Measurements from ENCODE around the gene PKN1.
"Not testable (repeated sequence)": the region's sequence is repeated elsewhere in the genome, so short reads cannot be mapped to it uniquely, and the experiment has no call there.

PKN1 gene

DNA sequence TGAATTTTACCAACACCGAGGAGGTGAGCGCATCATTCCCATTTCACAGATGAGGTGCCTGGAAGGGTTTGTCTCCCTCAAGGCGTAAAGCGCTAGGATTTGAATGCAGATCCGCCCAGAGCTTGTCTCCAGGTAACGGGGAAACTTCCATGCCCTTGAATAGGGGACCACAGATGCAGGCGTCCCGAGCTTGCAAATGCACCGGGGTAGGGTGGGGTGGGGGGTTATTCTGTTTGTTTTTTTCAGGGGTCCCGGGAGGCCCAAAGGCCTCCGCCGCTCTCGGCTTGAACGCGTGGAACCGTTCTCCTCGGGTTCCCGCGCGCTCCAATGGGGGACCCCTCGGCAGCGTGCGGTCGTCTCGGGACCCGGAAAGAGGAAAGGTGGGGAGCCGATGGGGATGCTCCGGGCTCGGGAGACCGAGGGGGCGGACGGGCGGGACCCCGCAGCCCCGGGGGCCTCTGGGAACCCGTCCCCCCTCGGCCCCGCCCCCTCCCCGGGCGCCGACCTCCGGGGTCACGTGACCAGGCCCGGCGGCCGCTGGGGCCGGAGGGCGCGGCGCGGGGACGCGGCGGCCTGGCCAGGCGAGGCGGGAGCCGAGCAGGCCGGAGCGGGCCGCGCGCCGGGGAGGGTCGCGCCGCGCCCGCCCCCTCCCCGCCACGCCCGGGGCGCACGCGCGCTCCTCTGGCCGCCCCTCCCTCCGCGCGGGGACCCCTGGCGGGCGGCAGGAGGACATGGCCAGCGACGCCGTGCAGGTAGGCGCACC lies at the start of gene PKN1:
Gene PKN1, plus strand, starts transcription at position 516 of the 763 bp plus-strand sequence. Its CDS starts 216 bp downstream, at position 732.
- peak in 8 of 14 donors; percentile 22 to 77 (median 33) for DNase-seq

DNA sequence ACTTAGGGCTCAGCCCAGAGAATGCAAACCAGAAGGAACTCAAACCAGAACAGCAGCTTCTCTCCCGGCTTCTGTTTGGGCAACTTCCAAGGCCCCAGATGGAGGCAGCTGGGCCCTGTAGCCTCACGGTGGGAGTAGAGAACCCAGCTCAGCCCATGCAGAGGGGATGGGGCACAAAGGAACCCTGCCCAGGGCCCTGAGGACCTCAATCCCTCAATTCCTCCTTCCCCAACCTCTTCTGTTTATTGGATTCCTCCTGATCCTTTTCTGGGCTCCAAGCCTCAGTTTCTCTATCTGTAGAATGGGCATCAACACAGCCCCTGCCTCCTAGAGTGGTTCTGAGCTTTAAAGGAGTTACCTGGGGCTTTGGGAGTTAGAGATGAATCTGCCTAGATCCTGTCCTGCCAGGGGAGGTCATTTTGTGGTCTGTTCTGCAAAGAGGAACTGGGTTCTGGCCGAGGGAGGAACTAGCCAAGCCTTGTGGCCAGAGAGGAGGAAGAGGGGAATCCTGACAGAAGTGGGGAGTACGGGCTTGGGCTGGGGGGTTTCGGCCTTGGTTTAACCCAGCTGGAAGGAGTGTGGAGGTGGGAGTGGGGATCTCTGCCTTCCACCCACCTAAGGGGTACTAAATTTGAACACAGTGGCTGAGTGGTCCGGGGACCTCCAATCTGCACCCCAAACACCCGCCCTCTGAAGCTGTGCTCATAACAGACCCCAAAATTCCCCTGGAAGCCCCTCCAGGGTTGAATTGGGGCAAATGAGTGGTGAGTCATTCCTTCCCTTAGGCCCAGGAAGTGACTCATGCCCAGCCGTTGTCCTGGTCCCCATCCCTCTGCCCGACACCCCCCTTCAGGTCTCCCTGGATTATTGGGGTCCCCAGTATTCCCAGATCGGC lies 49.2 kb upstream of the PKN1 start:
- peak in 5 of 14 donors; percentile 10 to 48 (median 23) for DNase-seq

DNA sequence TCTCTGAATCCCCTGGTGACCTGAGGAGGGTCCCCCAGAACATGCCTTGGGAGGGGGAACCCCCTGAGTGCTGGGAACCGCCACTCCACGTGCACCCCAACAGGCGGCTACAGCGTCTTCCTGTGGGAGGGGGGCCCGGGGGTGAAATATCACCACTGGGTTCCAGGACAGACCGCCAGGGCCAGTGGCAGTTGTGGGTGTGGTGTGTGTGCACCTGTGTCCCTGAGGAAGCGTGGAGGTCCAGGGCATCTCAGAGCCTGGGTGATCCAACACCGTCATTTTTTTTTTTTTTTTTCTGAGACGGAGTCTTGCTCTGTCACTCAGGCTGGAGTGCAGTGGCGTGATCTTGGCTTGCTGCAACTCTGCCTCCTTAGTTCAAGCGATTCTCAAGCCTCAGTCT lies 47.6 kb upstream of the PKN1 start:
- DNase-seq, result no peak

DNA sequence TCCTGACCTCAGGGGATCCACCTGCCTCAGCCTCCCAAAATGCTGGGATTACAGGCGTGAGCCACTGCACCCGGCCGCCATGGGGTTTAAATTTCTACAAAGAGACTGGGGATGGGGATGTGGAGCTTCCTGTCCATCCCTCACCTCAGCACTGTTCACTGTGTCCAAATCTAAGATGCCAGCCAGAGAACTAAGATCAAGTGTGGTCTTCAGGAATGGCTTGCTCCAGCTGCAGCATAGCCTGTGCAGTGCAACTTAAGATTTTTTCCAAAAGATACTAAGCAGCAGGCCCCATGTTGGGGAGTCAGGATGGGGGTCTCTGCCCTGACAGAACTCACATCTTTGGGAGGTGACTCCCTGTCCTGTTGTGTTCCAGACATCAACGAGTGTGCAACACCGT lies 42.6 kb upstream of the PKN1 start:
- no peak for DNase-seq

DNA sequence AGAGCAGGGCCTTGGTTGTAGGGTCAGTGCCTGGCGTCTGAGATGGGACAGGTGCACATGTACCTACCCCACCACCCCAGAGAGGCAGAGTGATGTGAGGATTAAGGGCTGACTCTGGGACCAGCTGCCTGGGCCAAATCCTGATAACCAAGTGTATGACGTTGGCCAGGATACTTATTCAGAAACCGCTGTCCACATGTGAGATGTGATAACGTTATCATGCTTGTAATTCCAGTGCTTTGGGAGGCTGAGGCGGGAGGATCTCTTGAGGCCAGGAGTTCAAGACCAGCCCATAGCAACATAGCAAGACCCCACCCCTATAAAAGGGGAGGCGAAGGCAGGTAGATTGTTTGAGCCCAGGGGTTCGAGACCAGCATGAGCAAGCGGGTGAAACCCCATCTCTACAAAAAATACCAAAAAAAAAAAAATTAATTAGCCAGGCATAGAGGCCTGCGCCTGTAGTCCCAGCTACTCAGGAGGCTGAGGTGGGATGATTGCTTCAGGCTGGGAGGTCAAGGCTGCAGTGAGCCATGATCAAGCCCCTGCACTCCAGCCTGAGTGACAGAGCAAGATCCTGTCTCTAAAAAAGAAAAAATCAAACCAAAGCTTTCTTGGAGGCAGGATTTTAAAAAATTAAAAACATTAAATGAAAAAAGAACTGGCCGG lies 41.8 kb upstream of the PKN1 start:
- no peak for DNase-seq

DNA sequence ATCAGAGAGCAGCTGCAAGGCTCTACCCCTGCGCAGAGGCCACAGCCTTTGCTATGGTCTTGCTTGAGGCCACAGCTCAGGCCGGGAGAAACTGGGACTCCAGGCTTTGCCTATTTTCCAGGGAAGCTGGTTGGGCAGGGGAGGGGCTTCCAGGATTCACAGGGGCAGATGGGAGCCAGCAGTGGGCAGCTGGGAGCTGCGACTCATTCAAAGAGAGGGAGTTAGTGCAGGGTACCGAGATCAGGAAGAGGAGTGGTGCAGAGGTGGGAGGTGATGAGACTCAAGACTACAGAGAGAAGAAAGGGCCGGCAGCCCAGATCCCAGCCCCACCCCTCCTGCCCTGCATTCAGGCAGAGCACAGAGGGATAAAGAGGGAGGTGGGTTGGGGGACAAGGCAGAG lies 39.8 kb upstream of the PKN1 start:
- no peak for DNase-seq

DNA sequence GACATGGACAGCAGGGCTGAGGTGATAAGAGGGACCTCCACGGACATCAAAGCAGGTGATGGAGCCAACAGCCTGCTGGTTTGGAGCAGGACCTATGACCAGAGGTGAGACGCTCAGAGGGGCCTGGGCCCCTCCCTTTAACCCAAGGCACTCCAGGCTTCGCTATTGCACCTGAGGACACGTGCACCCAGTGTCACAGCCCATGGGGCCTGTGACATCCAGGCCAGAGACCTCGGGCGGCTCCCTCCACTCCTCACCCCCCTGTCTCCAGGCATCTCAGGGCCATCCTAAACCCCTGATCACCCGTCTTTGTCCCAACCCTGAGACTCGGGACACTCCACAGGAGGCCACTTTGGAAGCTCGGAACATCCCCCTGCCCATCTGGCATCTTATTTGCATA lies 38.9 kb upstream of the PKN1 start:
- DNase-seq, result no peak

DNA sequence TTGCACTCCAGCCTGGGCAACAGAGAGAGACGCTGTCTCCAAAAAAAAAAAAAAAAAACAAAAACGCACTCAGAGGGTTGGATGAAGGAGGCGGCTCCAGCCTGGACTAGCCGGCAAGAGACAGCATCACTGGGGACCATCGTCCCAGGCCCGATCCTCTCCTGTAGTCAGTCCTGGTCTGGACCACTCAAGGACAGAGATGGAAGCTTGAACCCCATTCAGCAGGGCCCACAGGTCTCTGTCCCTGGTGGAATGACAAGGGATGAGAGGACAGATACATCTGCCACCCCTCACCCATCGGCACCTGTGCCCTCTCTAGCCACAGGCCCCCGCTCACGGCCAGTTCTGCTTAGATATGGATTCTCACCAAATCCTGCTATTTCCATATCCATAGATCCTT lies 37.8 kb upstream of the PKN1 start:
- no peak for DNase-seq

DNA sequence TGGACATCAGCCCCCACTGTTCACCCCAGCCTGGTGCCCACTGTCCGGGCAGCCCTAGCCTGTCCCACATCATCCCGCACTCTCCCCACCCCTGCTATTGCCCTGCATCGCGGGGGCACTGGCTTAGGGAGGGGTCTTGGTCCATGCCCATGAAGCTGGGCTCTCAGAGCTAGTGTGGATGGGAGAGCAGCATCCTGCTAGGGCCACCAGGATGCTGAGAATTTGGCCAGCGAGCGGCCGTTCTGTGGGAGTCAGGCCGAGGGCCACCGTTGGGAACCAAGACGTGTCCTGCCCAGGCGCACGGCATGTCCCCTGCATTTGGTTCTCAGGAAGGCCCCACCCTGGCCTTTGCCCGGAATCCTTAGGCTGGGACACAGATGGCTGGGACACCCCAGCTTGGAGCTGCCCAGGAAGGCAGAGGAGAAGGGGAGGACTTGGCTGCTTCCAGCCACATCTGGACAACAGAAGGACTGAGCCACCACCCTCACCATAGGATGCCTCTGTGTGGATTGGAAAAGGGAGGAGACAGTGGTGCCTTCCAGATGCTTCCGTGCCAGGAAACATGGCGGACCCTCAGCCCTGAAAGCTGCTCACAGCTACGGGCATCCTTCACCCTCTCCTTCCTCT lies 37.3 kb upstream of the PKN1 start:
- no peak for DNase-seq

DNA sequence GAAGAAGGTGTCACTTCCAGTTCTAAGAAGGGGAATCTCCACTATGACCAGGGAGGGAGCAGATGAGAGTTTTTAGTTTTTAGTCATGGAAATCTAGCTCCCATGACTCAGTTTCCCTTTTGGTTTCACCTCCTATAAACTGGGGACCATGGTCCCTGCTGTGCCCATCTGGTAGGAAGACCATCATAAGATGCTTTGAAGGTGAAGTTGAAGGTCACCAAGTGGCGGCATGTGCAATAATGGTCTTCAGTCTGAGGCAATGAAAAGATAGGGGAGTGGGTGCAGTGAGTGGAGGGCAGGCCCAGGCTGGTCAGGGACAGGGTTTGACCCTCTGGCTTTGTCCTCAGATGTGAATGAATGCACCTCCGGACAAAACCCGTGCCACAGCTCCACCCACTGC lies 36.4 kb upstream of the PKN1 start:
- not testable (repeated sequence) for DNase-seq

DNA sequence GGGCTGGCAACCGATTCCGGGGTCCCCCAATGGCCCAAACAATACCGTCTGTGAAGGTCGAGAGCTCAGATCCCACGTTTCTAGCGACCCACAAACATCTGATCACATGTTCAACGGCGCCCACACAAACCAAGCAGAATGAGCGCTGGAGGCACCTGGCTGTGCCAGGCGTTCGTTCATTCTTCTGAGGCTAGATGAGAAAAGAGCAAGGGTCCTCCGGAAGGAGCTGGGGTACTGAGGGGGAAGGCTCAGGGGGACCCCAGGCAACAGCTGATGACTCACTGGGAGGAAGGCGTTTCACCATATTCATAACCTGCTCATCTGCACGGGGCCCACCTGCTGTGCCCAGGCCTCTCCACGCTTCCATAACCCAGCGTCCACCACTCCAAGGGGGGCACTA lies 35.9 kb upstream of the PKN1 start:
- not testable (repeated sequence) for DNase-seq

DNA sequence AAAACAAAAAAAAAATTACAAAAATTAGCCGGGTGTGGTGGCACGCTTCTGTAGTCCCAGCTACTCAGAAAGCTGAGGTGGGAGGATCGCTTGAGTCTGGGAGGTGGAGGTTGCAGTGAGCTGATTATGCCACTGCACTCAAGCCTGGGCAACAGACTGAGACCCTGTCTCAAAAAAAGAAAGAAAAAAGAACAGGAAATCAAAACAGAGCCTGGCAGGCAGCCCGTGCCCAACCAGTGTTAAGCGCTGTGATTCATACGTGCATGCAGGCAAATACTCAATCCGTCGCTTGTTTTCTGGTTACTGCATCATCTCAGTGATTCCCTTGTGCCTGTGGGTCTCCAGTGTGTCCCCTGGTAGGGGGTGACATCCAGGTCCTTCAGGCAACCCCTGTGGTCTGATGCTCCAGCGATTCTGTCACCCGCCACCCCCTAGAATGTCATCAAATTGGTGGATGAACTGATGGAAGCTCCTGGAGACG lies 32.1 kb upstream of the PKN1 start:
- no peak for DNase-seq

DNA sequence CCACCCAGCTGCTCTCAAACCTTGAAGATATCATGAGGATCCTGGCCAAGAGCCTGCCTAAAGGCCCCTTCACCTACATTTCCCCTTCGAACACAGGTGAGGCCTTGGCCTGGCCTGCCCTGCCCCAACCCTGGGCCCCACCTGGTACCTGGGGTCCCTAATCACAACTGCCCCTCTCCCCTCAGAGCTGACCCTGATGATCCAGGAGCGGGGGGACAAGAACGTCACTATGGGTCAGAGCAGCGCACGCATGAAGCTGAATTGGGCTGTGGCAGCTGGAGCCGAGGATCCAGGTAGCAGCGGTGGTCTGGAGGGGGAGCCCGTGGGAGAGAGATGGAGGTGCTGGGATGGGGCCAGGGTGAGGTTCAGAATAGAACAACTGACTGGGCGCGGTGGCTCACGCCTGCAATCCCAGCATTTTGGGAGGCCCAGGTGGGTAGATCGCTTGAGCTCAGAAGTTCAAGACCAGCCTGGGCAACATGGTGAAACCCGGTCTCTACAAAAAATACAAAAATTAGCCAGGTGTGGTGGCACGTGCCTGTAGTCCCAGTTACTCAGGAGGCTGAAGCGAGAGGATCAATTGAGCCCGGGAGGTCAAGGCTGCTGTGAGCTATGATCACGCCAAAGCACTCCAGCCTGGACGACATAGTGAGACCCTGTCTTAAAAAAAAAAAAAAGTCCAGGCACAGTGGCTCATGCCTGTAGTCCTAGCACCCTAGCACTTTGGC lies 31.5 kb upstream of the PKN1 start:
- no peak for DNase-seq

DNA sequence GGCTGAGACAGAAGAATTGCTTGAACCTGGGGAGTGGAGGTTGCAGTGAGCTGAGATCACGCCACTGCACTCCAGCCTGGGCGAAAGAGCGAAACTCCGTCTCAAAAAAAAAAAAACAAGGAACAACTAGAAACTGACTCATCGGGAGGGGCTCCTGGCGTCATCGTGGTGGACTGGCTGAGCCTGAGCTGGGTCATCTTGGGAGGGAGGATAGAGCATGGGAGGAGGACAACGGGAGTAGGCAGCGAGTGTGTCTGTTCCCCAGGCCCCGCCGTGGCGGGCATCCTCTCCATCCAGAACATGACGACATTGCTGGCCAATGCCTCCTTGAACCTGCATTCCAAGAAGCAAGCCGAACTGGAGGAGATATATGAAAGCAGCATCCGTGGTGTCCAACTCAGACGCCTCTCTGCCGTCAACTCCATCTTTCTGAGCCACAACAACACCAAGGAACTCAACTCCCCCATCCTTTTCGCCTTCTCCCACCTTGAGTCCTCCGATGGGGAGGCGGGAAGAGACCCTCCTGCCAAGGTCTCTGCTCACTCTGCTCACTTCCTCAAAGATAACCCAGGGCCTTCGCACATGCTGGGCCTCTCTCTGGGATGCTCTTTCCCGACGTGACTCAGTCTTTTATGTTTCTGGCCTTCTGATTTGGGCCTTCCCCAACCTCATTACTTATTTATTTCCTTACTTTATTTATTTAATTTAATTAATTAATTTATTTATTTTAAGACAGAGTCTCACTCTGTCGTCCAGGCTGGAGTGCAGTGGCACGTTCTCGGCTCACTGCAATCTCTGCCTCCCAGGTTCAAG lies 30.6 kb upstream of the PKN1 start:
- DNase-seq, result no peak

DNA sequence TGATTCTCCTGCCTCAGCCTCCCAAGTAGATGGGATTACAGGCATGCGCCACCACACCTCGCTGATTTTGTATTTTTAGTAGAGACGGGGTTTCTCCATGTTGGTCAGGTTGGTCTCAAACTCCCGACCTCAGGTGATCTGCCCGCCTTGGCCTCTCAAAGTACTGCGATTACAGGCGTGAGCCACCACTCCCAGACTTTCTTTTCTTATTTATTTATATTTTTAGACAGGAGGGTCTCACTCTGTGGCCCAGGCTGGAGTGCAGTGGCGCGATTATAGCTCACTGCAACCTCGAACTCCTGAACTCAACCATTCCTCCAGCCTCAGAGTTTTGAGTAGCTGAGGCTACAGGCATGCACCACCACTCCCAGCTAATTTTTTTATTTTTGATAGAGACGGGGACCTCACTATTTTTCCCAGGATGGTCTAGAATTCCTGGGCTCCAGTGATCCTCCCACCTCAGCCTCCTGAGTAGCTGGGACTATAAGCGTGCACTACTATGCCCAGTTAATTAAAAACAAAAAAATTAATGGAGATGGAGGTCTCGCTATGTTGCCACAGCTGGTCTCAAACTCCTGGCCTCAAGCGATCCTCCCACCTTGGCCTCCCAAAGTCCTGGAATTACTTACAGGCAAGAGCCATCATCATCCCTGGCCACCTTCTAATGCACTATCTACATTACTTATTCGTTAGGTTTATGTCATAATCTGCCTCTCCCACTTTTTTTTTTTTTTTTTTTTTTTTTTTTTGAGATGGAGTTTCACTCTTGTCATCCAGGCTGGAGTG lies 29.8 kb upstream of the PKN1 start:
- not testable (repeated sequence) for DNase-seq

DNA sequence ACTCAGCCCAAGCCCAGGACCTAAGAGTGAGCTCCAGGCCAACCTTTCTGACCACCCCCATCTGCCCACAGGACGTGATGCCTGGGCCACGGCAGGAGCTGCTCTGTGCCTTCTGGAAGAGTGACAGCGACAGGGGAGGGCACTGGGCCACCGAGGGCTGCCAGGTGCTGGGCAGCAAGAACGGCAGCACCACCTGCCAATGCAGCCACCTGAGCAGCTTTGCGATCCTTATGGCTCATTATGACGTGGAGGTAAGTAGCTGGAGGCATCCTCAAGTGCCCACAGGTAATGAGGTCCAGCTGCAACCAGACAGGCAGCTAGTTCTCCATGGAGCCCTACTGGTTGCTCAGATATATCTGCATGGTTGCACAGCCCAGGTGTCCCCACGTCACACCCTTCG lies 28.8 kb upstream of the PKN1 start:
- DNase-seq, result peak in 1 of 14 donors; percentile 17

DNA sequence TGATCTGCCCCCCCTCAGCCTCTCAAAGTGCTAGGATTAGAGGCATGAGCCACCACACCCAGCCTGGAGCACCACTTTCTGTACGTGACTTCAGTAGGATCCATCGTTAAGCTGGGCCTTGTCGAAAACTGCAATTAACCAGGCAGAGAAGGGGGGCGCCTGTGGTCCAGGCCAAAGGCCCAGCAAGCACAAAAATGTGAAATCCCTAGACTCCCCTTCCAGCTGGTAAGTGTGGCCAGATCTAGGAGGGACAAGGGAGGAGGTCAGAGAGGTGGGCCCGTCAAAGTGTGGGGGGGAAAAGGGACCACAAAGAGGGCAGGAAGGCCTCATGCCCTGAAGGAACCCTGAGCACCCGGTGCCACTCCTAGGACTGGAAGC lies 27.7 kb upstream of the PKN1 start:
- DNase-seq, result no peak

DNA sequence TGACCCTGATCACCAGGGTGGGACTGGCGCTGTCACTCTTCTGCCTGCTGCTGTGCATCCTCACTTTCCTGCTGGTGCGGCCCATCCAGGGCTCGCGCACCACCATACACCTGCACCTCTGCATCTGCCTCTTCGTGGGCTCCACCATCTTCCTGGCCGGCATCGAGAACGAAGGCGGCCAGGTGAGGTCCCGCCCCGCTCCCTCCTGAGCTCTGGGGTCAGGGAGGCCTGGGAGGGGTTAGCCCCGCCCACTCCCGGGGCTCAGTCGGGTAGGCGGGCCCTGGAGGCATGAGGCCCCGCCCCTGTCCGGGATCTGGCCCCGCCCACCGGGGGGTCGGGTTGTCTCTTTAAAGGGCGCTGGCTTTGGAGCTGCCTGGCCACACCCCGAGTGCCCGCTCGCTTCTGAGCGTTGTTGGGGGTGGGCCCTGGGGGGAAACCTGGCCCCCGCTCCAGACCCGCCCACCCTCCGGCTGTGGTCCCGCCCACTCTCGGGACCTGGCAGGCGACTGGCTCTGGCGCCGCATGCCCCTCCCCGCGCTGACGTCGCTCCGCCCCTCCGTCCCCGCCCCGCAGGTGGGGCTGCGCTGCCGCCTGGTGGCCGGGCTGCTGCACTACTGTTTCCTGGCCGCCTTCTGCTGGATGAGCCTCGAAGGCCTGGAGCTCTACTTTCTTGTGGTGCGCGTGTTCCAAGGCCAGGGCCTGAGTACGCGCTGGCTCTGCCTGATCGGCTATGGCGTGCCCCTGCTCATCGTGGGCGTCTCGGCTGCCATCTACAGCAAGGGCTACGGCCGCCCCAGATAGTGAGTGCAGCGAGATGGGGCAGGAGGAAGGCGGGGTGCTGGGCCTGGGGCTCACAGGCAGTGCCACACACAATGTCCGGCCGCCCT lies 27.1 kb upstream of the PKN1 start:
- peak; percentile 25 to 91 (median 76) for DNase-seq
